IPS-20b (cell line): ENCODE data around the gene GPC3.

Experiments used
- H3K27ac ChIP-seq: one replicate; pipeline ENCODE4 v1.5.1; 2013; ENCODE audit warnings: low read length
- H3K27me3 ChIP-seq: 2 replicates; pipeline ENCODE4 v1.6.1; 2013; ENCODE audit warnings: mild to moderate bottlenecking, low read length, inconsistent platforms; ENCODE audit not compliant: insufficient read depth
- H3K36me3 ChIP-seq: 2 replicates; pipeline ENCODE4 v1.6.1; 2013; ENCODE audit warnings: low read depth, mild to moderate bottlenecking, inconsistent platforms, low read length, moderate library complexity; ENCODE audit not compliant: insufficient read depth
- H3K4me1 ChIP-seq: 2 replicates; pipeline ENCODE4 v1.6.1; 2013; ENCODE audit warnings: mild to moderate bottlenecking, control low read depth, inconsistent platforms, low read length, moderate library complexity; ENCODE audit not compliant: insufficient read depth
- H3K4me3 ChIP-seq: 2 replicates; pipeline ENCODE4 v1.5.1; 2013; ENCODE audit warnings: mild to moderate bottlenecking, low read length, inconsistent platforms
- H3K9ac ChIP-seq: 2 replicates; pipeline ENCODE4 v1.6.1; 2013; ENCODE audit warnings: low read depth, mild to moderate bottlenecking, inconsistent platforms, low read length, moderate library complexity
- H3K9me3 ChIP-seq: 2 replicates; pipeline ENCODE4 v1.6.1; 2013; ENCODE audit warnings: mild to moderate bottlenecking, low read depth, low read length, inconsistent platforms; ENCODE audit not compliant: insufficient read depth

The GPC3 gene

GRCh38 chrX:133550665-133551485 is 434.5 kb downstream of the GPC3 start:
- H3K4me3 ChIP-seq = no peak overlapping the region
- H3K27me3 ChIP-seq = no peaks in the 10 kb centered on the region
- no peaks in the 10 kb centered on the region; the same call in 1 of the 2 replicates for H3K4me1 ChIP-seq
- H3K9me3 ChIP-seq = peaks cover 8% of the 10 kb centered on the region
- no peak overlapping the region for H3K27ac ChIP-seq
- no peaks in the 10 kb centered on the region for H3K36me3 ChIP-seq
- no peak overlapping the region for H3K9ac ChIP-seq

- H3K36me3 ChIP-seq = no peaks in the 10 kb centered on the region
- H3K4me1 ChIP-seq = no peaks in the 10 kb centered on the region; the same call in 1 of the 2 replicates
- H3K27ac ChIP-seq = no peak overlapping the region
- H3K9ac ChIP-seq = no peak overlapping the region
- H3K27me3 ChIP-seq = no peaks in the 10 kb centered on the region
- no peaks in the 10 kb centered on the region; the same call in 1 of the 2 replicates for H3K9me3 ChIP-seq
- no peak overlapping the region for H3K4me3 ChIP-seq
Measured at GRCh38 chrX:133549295-133549933, 436.0 kb downstream of the GPC3 start.

- H3K27ac ChIP-seq = no peak overlapping the region
- no peaks in the 10 kb centered on the region for H3K27me3 ChIP-seq
- no peaks in the 10 kb centered on the region for H3K36me3 ChIP-seq
- H3K4me1 ChIP-seq = no peaks in the 10 kb centered on the region; the same call in 1 of the 2 replicates
- no peaks in the 10 kb centered on the region for H3K9me3 ChIP-seq
- H3K9ac ChIP-seq = no peak overlapping the region
- H3K4me3 ChIP-seq = no peak overlapping the region
Measured at GRCh38 chrX:133546441-133546840, 439.0 kb downstream of the GPC3 start.

DNA sequence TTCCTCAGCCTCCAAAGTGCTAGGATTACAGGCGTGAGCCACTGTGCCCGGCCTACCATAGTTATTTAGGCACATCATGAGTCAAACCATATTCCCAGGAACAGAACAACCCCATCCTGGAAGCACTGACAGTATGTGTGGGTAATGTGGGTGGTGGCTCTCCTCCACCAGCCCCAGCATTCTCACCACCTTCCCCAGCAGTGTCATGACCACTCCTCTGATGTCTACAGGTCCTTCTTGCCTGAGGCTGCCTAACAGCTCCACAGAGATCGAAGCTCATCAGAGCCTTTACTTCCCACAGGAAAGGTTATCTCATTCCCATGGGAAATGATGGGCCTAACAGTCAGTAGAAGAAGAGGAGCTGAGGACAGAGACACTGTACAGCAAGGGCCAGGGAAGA is 440.6 kb downstream of the GPC3 start:
- Histone ChIP-seq H3K27me3 (no peaks in the 10 kb centered on the region), H3K36me3 (no peaks in the 10 kb centered on the region), H3K9me3 (no peaks in the 10 kb centered on the region), H3K9ac (no peak overlapping the region), H3K27ac (no peak overlapping the region), H3K4me1 (no peaks in the 10 kb centered on the region), H3K4me3 (no peak overlapping the region)

DNA sequence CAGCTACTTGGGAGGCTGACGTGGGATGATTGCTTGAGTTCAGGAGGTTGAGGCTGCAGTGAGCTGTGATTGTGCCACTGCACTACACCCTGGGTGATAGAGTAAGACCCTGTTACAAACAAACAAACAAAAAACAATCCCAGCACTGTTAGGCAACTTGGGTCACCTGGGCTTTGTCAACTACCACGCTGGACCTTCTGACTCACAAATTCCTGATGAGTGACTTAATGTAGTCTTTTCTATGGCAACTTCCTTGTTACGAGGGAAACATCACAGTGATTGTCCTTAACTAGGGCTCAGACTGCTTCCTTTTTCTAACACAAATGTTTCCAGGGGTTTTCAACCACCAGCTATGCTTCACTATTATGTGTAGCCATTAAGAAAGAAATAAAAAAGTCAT is 441.3 kb downstream of the GPC3 start:
- Histone ChIP-seq H3K27me3 (no peaks in the 10 kb centered on the region), H3K27ac (no peak overlapping the region), H3K4me3 (no peak overlapping the region)

GRCh38 chrX:133543654-133544053 is 441.7 kb downstream of the GPC3 start:
- H3K4me1 ChIP-seq = no peaks in the 10 kb centered on the region
- H3K9ac ChIP-seq = no peak overlapping the region
- H3K9me3 ChIP-seq = no peaks in the 10 kb centered on the region
- no peaks in the 10 kb centered on the region for H3K36me3 ChIP-seq
- H3K4me3 ChIP-seq = no peak overlapping the region
- H3K27ac ChIP-seq = no peak overlapping the region
- H3K27me3 ChIP-seq = no peaks in the 10 kb centered on the region

More for the DNA sequence above, 441.3 kb downstream of the GPC3 start:
- Histone ChIP-seq H3K4me1 (no peaks in the 10 kb centered on the region), H3K36me3 (no peaks in the 10 kb centered on the region), H3K9ac (no peak overlapping the region), H3K9me3 (no peaks in the 10 kb centered on the region)

- Histone ChIP-seq H3K4me3 (no peak overlapping the region), H3K36me3 (no peaks in the 10 kb centered on the region), H3K9ac (no peak overlapping the region), H3K9me3 (no peaks in the 10 kb centered on the region), H3K27me3 (no peaks in the 10 kb centered on the region), H3K4me1 (no peaks in the 10 kb centered on the region), H3K27ac (no peak overlapping the region)
Measured at GRCh38 chrX:133542476-133542875, 442.9 kb downstream of the GPC3 start.

- H3K36me3 ChIP-seq = no peaks in the 10 kb centered on the region
- H3K4me3 ChIP-seq = no peak overlapping the region
- no peaks in the 10 kb centered on the region for H3K27me3 ChIP-seq
- H3K27ac ChIP-seq = no peak overlapping the region
- no peaks in the 10 kb centered on the region for H3K9me3 ChIP-seq
- no peaks in the 10 kb centered on the region for H3K4me1 ChIP-seq
- H3K9ac ChIP-seq = no peak overlapping the region
Measured at GRCh38 chrX:133541021-133541420, 444.4 kb downstream of the GPC3 start.

DNA sequence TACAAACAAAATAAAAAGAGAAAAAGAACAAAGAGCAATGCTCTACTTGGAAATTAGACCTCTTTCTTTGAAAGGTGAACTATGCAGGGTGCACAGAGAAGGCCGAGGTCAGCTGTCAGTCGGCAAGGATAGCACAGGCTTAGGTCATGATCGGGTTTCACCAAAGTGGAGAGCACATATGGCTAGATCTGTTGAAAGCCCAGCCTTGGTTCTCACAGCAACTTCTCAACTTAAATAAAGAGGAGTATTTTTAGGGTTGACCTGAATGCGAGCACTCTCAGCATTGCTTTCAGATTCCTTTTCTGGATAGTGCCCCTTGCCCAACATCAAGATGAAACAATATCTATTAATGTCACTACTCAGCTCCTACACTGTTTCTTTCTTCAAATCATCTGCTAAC is 447.2 kb downstream of the GPC3 start:
- Histone ChIP-seq H3K4me1 (no peaks in the 10 kb centered on the region), H3K27me3 (no peaks in the 10 kb centered on the region), H3K9me3 (no peaks in the 10 kb centered on the region), H3K9ac (no peak overlapping the region), H3K27ac (no peak overlapping the region), H3K36me3 (no peaks in the 10 kb centered on the region), H3K4me3 (no peak overlapping the region)

DNA sequence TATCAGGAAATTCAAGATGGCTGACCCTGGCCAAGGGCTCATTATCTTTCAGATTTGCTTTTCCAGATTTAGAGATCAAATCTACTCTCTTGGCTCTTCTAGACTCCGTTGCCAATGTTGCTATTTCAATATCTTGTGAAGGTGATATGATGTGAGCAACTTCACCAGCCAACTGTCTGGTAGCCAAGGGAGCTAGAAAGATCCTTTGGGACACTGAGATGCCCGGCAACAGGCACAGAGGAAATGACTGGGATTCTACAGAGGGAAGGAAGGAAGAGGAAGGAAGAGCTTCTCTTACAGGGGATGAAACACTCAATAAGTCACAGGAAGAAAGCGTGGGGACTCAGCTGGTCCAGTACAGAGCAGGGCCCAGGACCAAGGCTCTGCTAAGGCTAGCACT is 448.3 kb downstream of the GPC3 start:
- Histone ChIP-seq H3K9me3 (no peaks in the 10 kb centered on the region), H3K36me3 (no peaks in the 10 kb centered on the region), H3K27me3 (no peaks in the 10 kb centered on the region), H3K4me3 (no peak overlapping the region), H3K9ac (no peak overlapping the region), H3K4me1 (no peaks in the 10 kb centered on the region), H3K27ac (no peak overlapping the region)

DNA sequence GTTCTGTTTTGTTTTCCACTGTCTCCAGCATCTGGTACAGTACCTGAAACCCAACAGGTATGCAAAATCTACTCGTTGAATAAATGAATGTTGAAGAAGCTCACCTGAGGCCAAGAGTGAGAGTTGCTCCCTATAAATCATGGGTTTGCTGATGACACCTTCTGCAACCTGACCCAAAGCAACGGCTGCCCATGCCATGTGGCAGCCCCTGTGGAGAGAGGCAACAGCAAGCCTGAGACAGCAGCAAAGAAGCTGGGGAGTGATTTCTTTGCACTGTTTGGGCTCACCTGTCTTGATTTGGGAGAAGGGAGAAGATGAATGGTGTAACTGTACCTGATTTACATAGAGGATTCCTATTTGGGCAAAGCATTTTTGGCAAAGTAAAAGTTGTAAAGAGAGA is 450.3 kb downstream of the GPC3 start:
- Histone ChIP-seq H3K4me1 (no peaks in the 10 kb centered on the region), H3K4me3 (no peak overlapping the region), H3K27me3 (no peaks in the 10 kb centered on the region), H3K36me3 (no peaks in the 10 kb centered on the region), H3K9me3 (no peaks in the 10 kb centered on the region), H3K27ac (no peak overlapping the region), H3K9ac (no peak overlapping the region)

DNA sequence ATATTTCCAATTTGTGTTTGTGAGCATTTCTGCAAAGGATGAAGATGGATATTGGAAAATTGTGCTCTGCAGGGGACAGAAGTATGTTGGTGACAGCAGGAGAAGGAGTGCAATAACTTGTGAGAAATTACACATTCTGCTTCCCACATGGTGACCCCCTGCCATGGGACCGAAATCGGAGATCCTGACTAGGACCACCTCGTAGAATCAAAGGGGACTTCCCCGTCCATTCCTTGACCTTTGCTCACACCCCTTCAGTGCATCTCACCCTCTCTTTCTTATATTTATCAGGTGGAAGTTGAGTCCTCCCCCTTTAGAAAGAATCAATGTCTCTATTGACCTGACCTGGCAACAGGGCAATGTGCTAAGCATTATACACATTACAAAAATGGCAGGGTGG is 451.2 kb downstream of the GPC3 start:
- H3K27me3 ChIP-seq = no peaks in the 10 kb centered on the region
- H3K4me3 ChIP-seq = no peak overlapping the region
- no peak overlapping the region for H3K27ac ChIP-seq
- no peak overlapping the region for H3K9ac ChIP-seq
- H3K4me1 ChIP-seq = no peaks in the 10 kb centered on the region
- H3K36me3 ChIP-seq = no peaks in the 10 kb centered on the region
- no peaks in the 10 kb centered on the region for H3K9me3 ChIP-seq
